Heart right ventricle (tissue), 16 donors: ENCODE measurements around the gene EHBP1. TPM values are rescaled to one million over a fixed set of nuclear protein-coding genes. Genes with fewer than 3 reads are reported as not detected.
A peak's percentile ranks its signal among the peaks of the same experiment; 100 is the strongest.

Experiments
- ATAC-seq, 8 donors: fragments of 200-7000 bp; cut with Tn5 transposase; one replicate each; pipeline ENCODE4 v1.9.1; 2020; ENCODE audit warnings: mild to moderate bottlenecking in 8 of 8, moderate library complexity in 8 of 8, moderate number of reproducible peaks in 1 of 8
- DNase-seq, 2 donors: peaks; one replicate each; pipeline ENCODE4 v3.0.0-alpha.2; 2020
- H3K27ac ChIP-seq, 10 donors: fragments of 200-600 bp; sonication (generic) in 2 of 10; one replicate each; pipeline versions ENCODE4 v1.5.0 to v1.8.0; 2020 to 2022; ENCODE audit warnings: mild to moderate bottlenecking in 3 of 10
- H3K27me3 ChIP-seq, 7 donors: fragments of 200-600 bp; one replicate each; pipeline ENCODE4 v1.8.0; 2021 to 2022; ENCODE audit warnings: mild to moderate bottlenecking in 2 of 7
- H3K36me3 ChIP-seq, 9 donors: fragments of 200-600 bp; sonication (generic) in 1 of 9; one replicate each; pipeline versions ENCODE4 v1.5.0 to v1.8.0; 2020 to 2022; ENCODE audit warnings: mild to moderate bottlenecking in 2 of 9
- H3K4me1 ChIP-seq, 9 donors: fragments of 200-600 bp; sonication (generic) in 1 of 9; one replicate each; pipeline versions ENCODE4 v1.5.0 to v1.8.0; 2020 to 2022; ENCODE audit warnings: mild to moderate bottlenecking in 4 of 9
- H3K4me3 ChIP-seq, 10 donors: fragments of 200-600 bp; sonication (generic) in 2 of 10; one replicate each; pipeline versions ENCODE4 v1.5.0 to v1.8.0; 2020 to 2022; ENCODE audit warnings: mild to moderate bottlenecking in 7 of 10, moderate library complexity in 2 of 10
- H3K9me3 ChIP-seq, 11 donors: fragments of 200-600 bp in 10 of 11; sonication (generic) in 2 of 11; one replicate each; pipeline versions ENCODE4 v1.5.0 to v1.8.0; 2013 to 2022; ENCODE audit warnings: mild to moderate bottlenecking in 2 of 11, control low read depth in 1 of 11, moderate library complexity in 1 of 11
- WGBS, 2 donors: extraction: QIAGEN DNeasy Blood & Tissue Kit; methylation state at CpG; one replicate each; pipeline ENCODE4 v1.1.7; 2013; ENCODE audit warnings: inconsistent platforms in 1 of 2; 5-methylcytosine and 5-hydroxymethylcytosine counted together
- intact Hi-C, 10 donors: fragments of 100-400 bp; cut with DNase I; formaldehyde crosslinking; loops; one replicate each; pipeline versions ENCODE4 v1.11.1 to v1.14.2; 2022
- polyA plus RNA-seq, 2 donors: library from polyadenylated mRNA; stranded (reverse); fragments of 200-250 nt; gene quantifications; one replicate each; pipeline ENCODE4 v1.2.3, GENCODE V29; 2013
- total RNA-seq, 10 donors: library from RNA; stranded (reverse); fragmentation: NEBNext Ultra II Directional in 3 of 10; extraction: Animal tissue kit (Norgen Biotek cat#: 25700) in 3 of 10; gene quantifications; one replicate each; pipeline versions ENCODE4 v1.2.1 to v1.2.4, GENCODE V29; 2021 to 2023
- TF ChIP-seq, protein P1 (sequence below), 9 donors: fragments of 200-600 bp; sonication (generic) in 2 of 9; IDR thresholded peaks; one replicate each; pipeline versions ENCODE4 v1.5.0 to v1.8.0; 2021 to 2022; ENCODE audit warnings: antibody characterized with exemption in 9 of 9, mild to moderate bottlenecking in 5 of 9, moderate library complexity in 1 of 9
- donor health status: Arrhythmogenic right ventricular cardiomyopathy.
- donor health status: ischemic (EF 13 %, LVEDD 7.1; RV severe dilation, severe dysfunction).
- donor health status: healthy with polysubstance abuse.
- donor health status: DM: no; HTN: yes; CAD: no.
- donor health status: DM: no; HTN: no; CAD: no.
- donor health status: ischemic (EF 25% LVEDD 6.9; RV normal size, moderate dysfunction).
- donor health status: ischemic (EF 25% LVEDD 5.7; RV mildly dilated, moderate dysfunction).
- donor health status: healthy.
- donor health status: DM: yes; HTN: yes; CAD: no.
- donor health status: Ischemic cardiomyopathy.
- donor health status: ischemic (EF 35%, LVEDD 5.7; RV mildly dilated, moderate dysfunction).
- donor health status: nonischemic (EF 11% LVEDD 7.7; RV severe dilation, severe dysfunction).
- donor health status: DM: yes; HTN: yes; CAD: no.
- donor health status: PGD.
- donor health status: ischemic (EF 29% LVEDD 5.4; RV normal size, mild dysfunction).
- donor health status: nonischemic (EF 23%, LVEDD 6.1; RV moderate dilation, normal function).

EHBP1 gene
- total and polyA plus RNA-seq, 12 donors, result 7.8 to 26.1 (median 20.1) TPM

GRCh38 chr2:62687636-62688035 is 17.9 kb upstream of the EHBP1 start:
- Histone ChIP-seq H3K4me3 (no peak overlapping the region), H3K27me3 (no peaks in the 10 kb centered on the region), H3K9me3 (no peaks in the 10 kb centered on the region), H3K27ac (no peak overlapping the region), H3K36me3 (no peaks in the 10 kb centered on the region), H3K4me1 (no peaks in the 10 kb centered on the region)
- ATAC-seq (no peak), DNase-seq (no peak)
- TF ChIP-seq, protein P1, sequence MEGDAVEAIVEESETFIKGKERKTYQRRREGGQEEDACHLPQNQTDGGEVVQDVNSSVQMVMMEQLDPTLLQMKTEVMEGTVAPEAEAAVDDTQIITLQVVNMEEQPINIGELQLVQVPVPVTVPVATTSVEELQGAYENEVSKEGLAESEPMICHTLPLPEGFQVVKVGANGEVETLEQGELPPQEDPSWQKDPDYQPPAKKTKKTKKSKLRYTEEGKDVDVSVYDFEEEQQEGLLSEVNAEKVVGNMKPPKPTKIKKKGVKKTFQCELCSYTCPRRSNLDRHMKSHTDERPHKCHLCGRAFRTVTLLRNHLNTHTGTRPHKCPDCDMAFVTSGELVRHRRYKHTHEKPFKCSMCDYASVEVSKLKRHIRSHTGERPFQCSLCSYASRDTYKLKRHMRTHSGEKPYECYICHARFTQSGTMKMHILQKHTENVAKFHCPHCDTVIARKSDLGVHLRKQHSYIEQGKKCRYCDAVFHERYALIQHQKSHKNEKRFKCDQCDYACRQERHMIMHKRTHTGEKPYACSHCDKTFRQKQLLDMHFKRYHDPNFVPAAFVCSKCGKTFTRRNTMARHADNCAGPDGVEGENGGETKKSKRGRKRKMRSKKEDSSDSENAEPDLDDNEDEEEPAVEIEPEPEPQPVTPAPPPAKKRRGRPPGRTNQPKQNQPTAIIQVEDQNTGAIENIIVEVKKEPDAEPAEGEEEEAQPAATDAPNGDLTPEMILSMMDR (IDR thresholded peaks at IDR 0.05), result no peak
- WGBS, 2 donors, result 94 to 97% methylated on average over 2 of the region's 2 CpGs
- intact Hi-C loops, result no loop called here

- TF ChIP-seq, protein P1 (IDR thresholded peaks at IDR 0.05), result no peak
- Histone ChIP-seq H3K36me3 (no peaks in the 10 kb centered on the region), H3K4me1 (no peaks in the 10 kb centered on the region), H3K9me3 (no peaks in the 10 kb centered on the region), H3K27me3 (no peaks in the 10 kb centered on the region), H3K4me3 (no peak overlapping the region), H3K27ac (no peak overlapping the region)
- 60 to 71% methylated on average over 1 of the region's 1 CpG for WGBS, 2 donors
- intact Hi-C loops, result no loop called here
- ATAC-seq (no peak), DNase-seq (no peak)
These were observed 16.7 kb upstream of the EHBP1 start for GRCh38 chr2:62688771-62689170.

- H3K27me3 ChIP-seq, result no peaks in the 10 kb centered on the region
- intact Hi-C loops, result no loop called here
- WGBS, 2 donors, result 53 to 72% methylated on average over 2 of the region's 2 CpGs
- no peaks in the 10 kb centered on the region for H3K9me3 ChIP-seq
- no peak overlapping the region for H3K4me3 ChIP-seq
- ATAC-seq (peak in 1 of 8 donors; percentile 46), DNase-seq (no peak)
- no peak overlapping the region for H3K27ac ChIP-seq
- no peaks in the 10 kb centered on the region for H3K4me1 ChIP-seq
- TF ChIP-seq, protein P1 (IDR thresholded peaks at IDR 0.05), result no peak
- H3K36me3 ChIP-seq, result no peaks in the 10 kb centered on the region
These were observed 14.3 kb upstream of the EHBP1 start for GRCh38 chr2:62691186-62691585.

DNA sequence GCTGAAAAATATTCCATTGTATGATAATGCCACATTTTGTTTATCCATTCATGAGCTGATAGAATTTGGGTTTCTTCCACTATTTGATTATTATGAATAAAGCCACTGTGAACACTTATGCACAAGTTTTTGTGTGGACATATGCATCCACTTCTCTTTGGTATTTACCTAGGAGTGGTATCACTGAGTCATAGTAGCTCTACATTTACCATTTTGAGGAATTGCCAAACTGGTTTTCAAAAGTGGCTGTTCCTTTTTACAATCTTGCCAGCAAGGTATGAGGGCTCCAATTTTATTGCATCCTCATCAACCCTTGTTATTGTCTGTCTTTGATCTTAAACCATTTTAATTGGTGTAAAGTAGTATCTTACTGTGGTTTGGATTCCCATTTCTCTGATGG is 13.3 kb upstream of the EHBP1 start:
- TF ChIP-seq, protein P1 (IDR thresholded peaks at IDR 0.05), result no peak

GRCh38 chr2:62698653-62699052 is 6.9 kb upstream of the EHBP1 start:
- intact Hi-C loops, result no loop called here
- TF ChIP-seq, protein P1 (IDR thresholded peaks at IDR 0.05), result no peak
- H3K9me3 ChIP-seq, result no peaks in the 10 kb centered on the region
- H3K4me3 ChIP-seq, result no peak overlapping the region
- WGBS, 2 donors, result 88 to 100% methylated on average over 1 of the region's 1 CpG
- no peaks in the 10 kb centered on the region for H3K36me3 ChIP-seq
- peak in 1 of 8 donors; percentile 48 for ATAC-seq
- no peak overlapping the region for H3K27ac ChIP-seq
- H3K27me3 ChIP-seq, result no peaks in the 10 kb centered on the region
- DNase-seq, result no peak
- H3K4me1 ChIP-seq, result no peaks in the 10 kb centered on the region

More for the DNA sequence above, 13.3 kb upstream of the EHBP1 start:
- ATAC-seq (no peak), DNase-seq (no peak)
- Histone ChIP-seq H3K27me3 (no peaks in the 10 kb centered on the region), H3K4me1 (no peaks in the 10 kb centered on the region), H3K4me3 (no peak overlapping the region), H3K27ac (no peak overlapping the region), H3K36me3 (no peaks in the 10 kb centered on the region), H3K9me3 (no peaks in the 10 kb centered on the region)
- intact Hi-C loops, result no loop called here
